Measurements from ENCODE around the gene KIRREL1. TPM values are rescaled to one million over a fixed set of nuclear protein-coding genes. Genes with fewer than 3 reads are reported as not detected.

KIRREL1 gene
- polyA plus RNA-seq, 1 donor from 2014 or later: 12.9 TPM

GRCh38 chr1:158003406-158003800, 10.0 kb downstream of the KIRREL1 start:
- TF ChIP-seq RAD21 (conservative IDR thresholded peaks at IDR 0.05) (no peak), SMC3 (conservative IDR thresholded peaks at IDR 0.05; ENCODE audit: poor library complexity) (no peak), EP300 (conservative IDR thresholded peaks at IDR 0.05; ENCODE audit: poor library complexity, severe bottlenecking) (no peak), POLR2AphosphoS5 (IDR thresholded peaks at IDR 0.05) (no peak), TAF1 (IDR thresholded peaks at IDR 0.05; ENCODE audit: low read depth) (no peak), EZH2 (IDR thresholded peaks at IDR 0.05; ENCODE audit: borderline replicate concordance, insufficient read depth, low read length, poor library complexity, severe bottlenecking) (no peak), MXI1 (conservative IDR thresholded peaks at IDR 0.05; ENCODE audit: poor library complexity, severe bottlenecking) (no peak)
- Histone ChIP-seq H3K9me3 (ENCODE audit: low read length) (no peaks in the 10 kb centered on the region), H4K20me1 (ENCODE audit: insufficient read depth) (no peaks in the 10 kb centered on the region), H3K36me3 (ENCODE audit: insufficient read depth, low read length) (no peaks in the 10 kb centered on the region), H3K9me2 (ENCODE audit: insufficient read depth, low read length) (no peaks in the 10 kb centered on the region), H3K27me3 (ENCODE audit: insufficient read depth, low read depth, low read length) (no peaks in the 10 kb centered on the region), H2AFZ (ENCODE audit: low read depth, low read length) (no peak overlapping the region), H3K4me2 (ENCODE audit: low read length) (no peak overlapping the region), H3K79me2 (replicated peaks; ENCODE audit: insufficient read depth, low read length) (peaks cover 50% of the 10 kb centered on the region), H3K27ac (ENCODE audit: low read length) (no peak overlapping the region), H3K4me3 (ENCODE audit: low read length) (no peak overlapping the region), H3K9ac (ENCODE audit: low read length) (no peak overlapping the region), H3F3A (ENCODE audit: insufficient read depth, low read length, poor library complexity, severe bottlenecking) (no peaks in the 10 kb centered on the region)

- H4K20me1 ChIP-seq (ENCODE audit: insufficient read depth): no peaks in the 10 kb centered on the region
- no peaks in the 10 kb centered on the region for H3K9me2 ChIP-seq (ENCODE audit: insufficient read depth, low read length)
- H3K9me3 ChIP-seq (ENCODE audit: low read length): no peaks in the 10 kb centered on the region
- no peak overlapping the region for H3K4me2 ChIP-seq (ENCODE audit: low read length)
- H3K9ac ChIP-seq (ENCODE audit: low read length): no peak overlapping the region
- H3K79me2 ChIP-seq (replicated peaks; ENCODE audit: insufficient read depth, low read length): peaks cover 48% of the 10 kb centered on the region
- no peak overlapping the region for H3K4me3 ChIP-seq (ENCODE audit: low read length)
- H3F3A ChIP-seq (ENCODE audit: insufficient read depth, low read length, poor library complexity, severe bottlenecking): no peaks in the 10 kb centered on the region
- TF ChIP-seq POLR2AphosphoS5 (IDR thresholded peaks at IDR 0.05) (no peak), EP300 (conservative IDR thresholded peaks at IDR 0.05; ENCODE audit: poor library complexity, severe bottlenecking) (no peak), REST (IDR thresholded peaks at IDR 0.05; ENCODE audit: borderline replicate concordance) (no peak), TAF1 (IDR thresholded peaks at IDR 0.05; ENCODE audit: low read depth) (no peak), SMC3 (conservative IDR thresholded peaks at IDR 0.05; ENCODE audit: poor library complexity) (no peak), CTCF (IDR thresholded peaks at IDR 0.05; ENCODE audit: poor library complexity, severe bottlenecking) (no peak), MXI1 (conservative IDR thresholded peaks at IDR 0.05; ENCODE audit: poor library complexity, severe bottlenecking) (no peak), EZH2 (IDR thresholded peaks at IDR 0.05; ENCODE audit: borderline replicate concordance, insufficient read depth, low read length, poor library complexity, severe bottlenecking) (no peak), RAD21 (conservative IDR thresholded peaks at IDR 0.05) (no peak)
- H3K27ac ChIP-seq (ENCODE audit: low read length): no peak overlapping the region
- H2AFZ ChIP-seq (ENCODE audit: low read depth, low read length): no peak overlapping the region
- no peaks in the 10 kb centered on the region for H3K27me3 ChIP-seq (ENCODE audit: insufficient read depth, low read depth, low read length)
- H3K36me3 ChIP-seq (ENCODE audit: insufficient read depth, low read length): no peaks in the 10 kb centered on the region
Observed at GRCh38 chr1:158005224-158005623, 11.8 kb downstream of the KIRREL1 start.

Measured in neural cell (in vitro differentiated cells).